HepG2 (cell line): ENCODE results near the gene NPVF.

Source experiments
- CTCF ChIP-seq: sonication (generic); formaldehyde crosslinking; IDR thresholded peaks from 2 replicates; pipeline ENCODE4 v1.5.0; 2020; ENCODE audit warnings: mild to moderate bottlenecking, missing genetic modification reagents, moderate library complexity
- POLR2A ChIP-seq, 2 experiments: IDR thresholded peaks; 2 replicates each; pipeline ENCODE4 v1.6.1; 2011; ENCODE audit warnings: low read depth in 2 of 2, low read length in 2 of 2, mild to moderate bottlenecking in 1 of 2, moderate library complexity in 1 of 2; ENCODE audit not compliant: insufficient read depth in 1 of 2
- RCOR2 ChIP-seq: IDR thresholded peaks from 2 replicates; pipeline ENCODE4 v1.6.1; 2016; ENCODE audit warnings: missing biosample characterization, missing genetic modification reagents
- ZNF317 ChIP-seq: sonication (generic); formaldehyde crosslinking; IDR thresholded peaks from 2 replicates; pipeline ENCODE4 v1.5.0; 2020; ENCODE audit warnings: mild to moderate bottlenecking, missing genetic modification reagents
- ZNF720 ChIP-seq: sonication (generic); formaldehyde crosslinking; IDR thresholded peaks from 2 replicates; pipeline ENCODE4 v1.4.0; 2020; ENCODE audit warnings: missing genetic modification reagents
- ZSCAN29 ChIP-seq: sonication (generic); formaldehyde crosslinking; conservative IDR thresholded peaks from 2 replicates; pipeline ENCODE4 v1.4.0; 2020; ENCODE audit warnings: mild to moderate bottlenecking, missing genetic modification reagents

- TF ChIP-seq RCOR2 (CRISPR knock-in tag) (no peak), ZNF720 (CRISPR knock-in tag) (no peak), POLR2A (IDR thresholded peaks at IDR 0.05; ENCODE audit: insufficient read depth in 1 of 2, low read depth in 2 of 2, low read length in 2 of 2) (no peak), ZSCAN29 (CRISPR knock-in tag) (no peak), ZNF317 (no peak), CTCF (no peak)
These were observed 33.4 kb upstream of the NPVF start for GRCh38 chr7:25261545-25262140.
